ENCODE data around the gene KCTD8. TPM values are rescaled to one million over a fixed set of nuclear protein-coding genes. Genes with fewer than 3 reads are reported as not detected.

Gene KCTD8
- total and polyA plus RNA-seq, 2 donors (not counting 1 experiment from before 2014, with no cell fraction given): not detected

DNA sequence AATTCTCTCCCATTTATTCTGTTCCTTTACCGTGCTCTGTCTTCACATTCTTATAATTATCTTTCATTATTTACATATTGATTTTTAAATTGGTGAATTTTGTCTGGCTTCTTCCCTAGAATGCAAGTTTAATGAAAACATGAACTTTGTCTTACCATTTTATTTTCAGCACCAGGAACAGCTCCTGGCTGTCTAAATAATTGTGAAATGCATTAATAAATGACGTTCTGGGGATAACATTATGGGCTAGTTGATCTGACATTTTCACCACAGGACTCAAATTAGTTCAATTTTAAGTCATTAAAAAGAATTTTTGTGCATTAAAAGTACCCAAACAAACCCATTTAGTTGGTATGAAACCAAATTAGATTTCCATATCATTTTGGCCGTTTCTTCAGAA lies 97.5 kb downstream of the KCTD8 start:
- no peaks in the 10 kb centered on the region for H3K36me3 ChIP-seq (replicated peaks in 1 of 2; ENCODE audit: control extremely low read depth in 1 of 2, control insufficient read depth in 1 of 2, extremely low read depth in 1 of 2, insufficient read depth in 2 of 2, low read length in 1 of 2)
- no peaks in the 10 kb centered on the region for H3K9me3 ChIP-seq (ENCODE audit: control extremely low read depth in 1 of 3, control insufficient read depth in 2 of 3, insufficient read depth in 1 of 3, low read length in 2 of 3)
- H3K27me3 ChIP-seq (replicated peaks in 1 of 4; ENCODE audit: control extremely low read depth in 1 of 4, control insufficient read depth in 3 of 4, insufficient read depth in 4 of 4, low read length in 3 of 4): no peaks in the 10 kb centered on the region
- intact Hi-C loops (cut with micrococcal nuclease): no loop called here
- H3K27ac ChIP-seq (ENCODE audit: low read length in 2 of 2): no peak overlapping the region
- no peak overlapping the region for H3K27ac Mint-ChIP-seq
- H3K27me3 Mint-ChIP-seq: no peaks in the 10 kb centered on the region
- TF ChIP-seq, protein P1, sequence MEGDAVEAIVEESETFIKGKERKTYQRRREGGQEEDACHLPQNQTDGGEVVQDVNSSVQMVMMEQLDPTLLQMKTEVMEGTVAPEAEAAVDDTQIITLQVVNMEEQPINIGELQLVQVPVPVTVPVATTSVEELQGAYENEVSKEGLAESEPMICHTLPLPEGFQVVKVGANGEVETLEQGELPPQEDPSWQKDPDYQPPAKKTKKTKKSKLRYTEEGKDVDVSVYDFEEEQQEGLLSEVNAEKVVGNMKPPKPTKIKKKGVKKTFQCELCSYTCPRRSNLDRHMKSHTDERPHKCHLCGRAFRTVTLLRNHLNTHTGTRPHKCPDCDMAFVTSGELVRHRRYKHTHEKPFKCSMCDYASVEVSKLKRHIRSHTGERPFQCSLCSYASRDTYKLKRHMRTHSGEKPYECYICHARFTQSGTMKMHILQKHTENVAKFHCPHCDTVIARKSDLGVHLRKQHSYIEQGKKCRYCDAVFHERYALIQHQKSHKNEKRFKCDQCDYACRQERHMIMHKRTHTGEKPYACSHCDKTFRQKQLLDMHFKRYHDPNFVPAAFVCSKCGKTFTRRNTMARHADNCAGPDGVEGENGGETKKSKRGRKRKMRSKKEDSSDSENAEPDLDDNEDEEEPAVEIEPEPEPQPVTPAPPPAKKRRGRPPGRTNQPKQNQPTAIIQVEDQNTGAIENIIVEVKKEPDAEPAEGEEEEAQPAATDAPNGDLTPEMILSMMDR (IDR thresholded peaks at IDR 0.05): no peak
- no peak for TF ChIP-seq EZH2 (IDR thresholded peaks at IDR 0.05; ENCODE audit: borderline replicate concordance, insufficient read depth, low read depth, low read length, poor library complexity, severe bottlenecking)
- POLR2A ChIA-PET: no interaction called here
- H3K4me1 ChIP-seq (ENCODE audit: control insufficient read depth in 2 of 2, insufficient read depth in 2 of 2, low read length in 2 of 2): no peaks in the 10 kb centered on the region
- H3K79me2 ChIP-seq (ENCODE audit: control insufficient read depth, insufficient read depth, low read length): no peaks in the 10 kb centered on the region
- WGBS (ENCODE audit: insufficient coverage): no CpG with 5 or more reads among the region's 3 CpGs
- H3K4me3 Mint-ChIP-seq: no peak overlapping the region
- no peak overlapping the region for H3K4me3 ChIP-seq (ENCODE audit: control extremely low read depth in 1 of 5, extremely low read depth in 1 of 5, insufficient read depth in 1 of 5, low read depth in 2 of 5, low read length in 4 of 5)
- no peaks in the 10 kb centered on the region for H3K4me1 Mint-ChIP-seq
- no peaks in the 10 kb centered on the region for H4K20me1 ChIP-seq (ENCODE audit: control insufficient read depth, insufficient read depth, low read length, poor library complexity, severe bottlenecking)
- ATAC-seq (ENCODE audit: low read depth) (no peak), DNase-seq (no peak)
- CTCF ChIA-PET: no interaction called here
- H3K4me2 ChIP-seq (replicated peaks; ENCODE audit: low read depth, low read length, poor library complexity, severe bottlenecking): no peak overlapping the region
- H3K9ac ChIP-seq (ENCODE audit: low read length): no peak overlapping the region
- H3K9me3 Mint-ChIP-seq (ENCODE audit: insufficient read depth): no peaks in the 10 kb centered on the region
- H2AFZ ChIP-seq (ENCODE audit: insufficient read depth, low read depth, low read length, poor library complexity, severe bottlenecking): no peak overlapping the region

DNA sequence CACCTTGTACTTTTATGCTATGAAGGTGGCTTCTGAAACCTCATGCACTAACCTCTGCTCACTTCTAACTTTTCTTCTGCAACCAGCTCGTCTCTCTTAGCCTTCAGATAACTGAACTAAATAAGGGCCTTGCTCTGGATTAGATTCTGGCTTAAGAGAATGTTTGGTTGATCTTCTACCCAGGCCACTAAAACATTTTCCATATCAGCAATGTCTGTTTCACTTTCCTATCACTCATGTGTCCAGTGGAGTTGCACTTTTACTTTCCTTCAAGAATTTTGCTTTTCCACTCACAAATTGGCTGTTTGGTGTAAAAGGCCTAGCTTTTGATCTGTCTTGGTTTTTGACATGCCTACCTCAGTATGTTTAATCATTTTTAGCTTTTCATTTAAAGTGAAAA lies 105.8 kb downstream of the KCTD8 start:
- H3K4me2 ChIP-seq (replicated peaks; ENCODE audit: low read depth, low read length, poor library complexity, severe bottlenecking): no peak overlapping the region
- TF ChIP-seq EZH2 (IDR thresholded peaks at IDR 0.05; ENCODE audit: borderline replicate concordance, insufficient read depth, low read depth, low read length, poor library complexity, severe bottlenecking): no peak
- TF ChIP-seq, protein P1 (IDR thresholded peaks at IDR 0.05): no peak
- H3K4me1 ChIP-seq (ENCODE audit: control insufficient read depth in 2 of 2, insufficient read depth in 2 of 2, low read length in 2 of 2): no peaks in the 10 kb centered on the region
- H3K27me3 Mint-ChIP-seq: no peaks in the 10 kb centered on the region
- H3K9me3 Mint-ChIP-seq (ENCODE audit: insufficient read depth): peaks cover 3% of the 10 kb centered on the region
- no peaks in the 10 kb centered on the region for H3K79me2 ChIP-seq (ENCODE audit: control insufficient read depth, insufficient read depth, low read length)
- ATAC-seq (ENCODE audit: low read depth): no peak
- no peaks in the 10 kb centered on the region for H3K4me1 Mint-ChIP-seq
- H2AFZ ChIP-seq (ENCODE audit: insufficient read depth, low read depth, low read length, poor library complexity, severe bottlenecking): no peak overlapping the region
- no peak overlapping the region for H3K27ac ChIP-seq (ENCODE audit: low read length in 2 of 2)
- H3K4me3 Mint-ChIP-seq: no peak overlapping the region
- intact Hi-C loops (cut with micrococcal nuclease): no loop called here
- H3K4me3 ChIP-seq (ENCODE audit: control extremely low read depth in 1 of 5, extremely low read depth in 1 of 5, insufficient read depth in 1 of 5, low read depth in 2 of 5, low read length in 4 of 5): no peak overlapping the region
- DNase-seq: no peak
- no peaks in the 10 kb centered on the region for H4K20me1 ChIP-seq (ENCODE audit: control insufficient read depth, insufficient read depth, low read length, poor library complexity, severe bottlenecking)
- WGBS (ENCODE audit: insufficient coverage): no CpG with 5 or more reads among the region's 1 CpG
- no peak overlapping the region for H3K9ac ChIP-seq (ENCODE audit: low read length)
- no peak overlapping the region for H3K27ac Mint-ChIP-seq
- ChIA-PET CTCF (no interaction called here), POLR2A (no interaction called here)
- H3K27me3 ChIP-seq (replicated peaks in 1 of 4; ENCODE audit: control extremely low read depth in 1 of 4, control insufficient read depth in 3 of 4, insufficient read depth in 4 of 4, low read length in 3 of 4): no peaks in the 10 kb centered on the region
- H3K9me3 ChIP-seq (ENCODE audit: control extremely low read depth in 1 of 3, control insufficient read depth in 2 of 3, insufficient read depth in 1 of 3, low read length in 2 of 3): no peaks in the 10 kb centered on the region
- no peaks in the 10 kb centered on the region for H3K36me3 ChIP-seq (replicated peaks in 1 of 2; ENCODE audit: control extremely low read depth in 1 of 2, control insufficient read depth in 1 of 2, extremely low read depth in 1 of 2, insufficient read depth in 2 of 2, low read length in 1 of 2)

All from B cell (primary cell).